NB4 (cell line): Measurements from ENCODE around the gene ABHD14A.
"Not testable (repeated sequence)": the region's sequence is repeated elsewhere in the genome, so short reads cannot be mapped to it uniquely, and the experiment has no call there.

Experiments
- DNase-seq: peaks from one replicate; pipeline ENCODE4 v3.0.0; 2010; ENCODE audit warnings: low read depth
- H3K4me3 ChIP-seq: one replicate; pipeline ENCODE4 v1.5.1; 2011; ENCODE audit warnings: mild to moderate bottlenecking, low read depth, low read length, moderate library complexity
- MYC ChIP-seq: IDR thresholded peaks from 2 replicates; pipeline ENCODE4 v1.6.1; 2011; ENCODE audit warnings: low read depth, low read length
- POLR2A ChIP-seq: IDR thresholded peaks from 2 replicates; pipeline ENCODE4 v1.6.1; 2011; ENCODE audit warnings: mild to moderate bottlenecking; ENCODE audit not compliant: insufficient read length; ENCODE audit errors: extremely low read depth
- TF ChIP-seq, protein P1 (sequence below): IDR thresholded peaks from 2 replicates; pipeline ENCODE4 v1.6.1; 2011; ENCODE audit warnings: low read depth, low read length
- TF ChIP-seq, protein P2 (sequence below): IDR thresholded peaks from one replicate; pipeline ENCODE4 v1.5.1; 2012; ENCODE audit warnings: low read depth, low read length

The ABHD14A gene

DNA sequence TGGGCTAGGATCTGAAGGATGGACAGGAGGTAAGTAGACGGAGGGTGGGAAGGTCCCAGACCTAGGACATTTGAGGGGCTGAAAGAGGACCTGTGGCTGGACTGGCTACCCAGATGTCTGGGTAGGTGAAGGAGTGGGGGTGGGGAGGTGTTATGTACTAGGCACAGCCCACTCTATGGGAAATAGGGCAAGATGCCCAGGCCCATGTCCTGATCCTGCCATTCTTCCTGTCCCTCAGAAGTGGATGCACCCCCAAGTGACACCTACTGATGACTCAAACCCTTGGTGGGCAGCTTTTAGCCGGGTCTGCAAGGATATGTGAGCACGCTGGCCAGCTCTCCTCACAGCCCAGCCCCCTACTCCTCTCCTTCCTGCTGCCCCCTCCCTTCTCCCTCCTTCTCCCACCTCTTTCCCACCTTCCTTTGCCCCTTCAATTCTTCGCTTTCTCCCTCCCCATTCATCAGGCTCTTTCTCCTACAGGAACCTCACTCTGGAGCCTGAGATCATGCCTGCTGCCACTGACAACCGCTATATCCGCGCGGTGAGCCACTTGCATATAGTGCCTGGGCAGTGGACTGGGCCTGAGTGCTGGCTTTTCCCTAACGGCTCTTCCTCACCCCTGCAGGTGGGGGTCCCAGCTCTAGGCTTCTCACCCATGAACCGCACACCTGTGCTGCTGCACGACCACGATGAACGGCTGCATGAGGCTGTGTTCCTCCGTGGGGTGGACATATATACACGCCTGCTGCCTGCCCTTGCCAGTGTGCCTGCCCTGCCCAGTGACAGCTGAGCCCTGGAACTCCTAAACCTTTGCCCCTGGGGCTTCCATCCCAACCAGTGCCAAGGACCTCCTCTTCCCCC lies 13.7 kb downstream of the ABHD14A start:
- no peak overlapping the region for H3K4me3 ChIP-seq
- TF ChIP-seq, protein P1, sequence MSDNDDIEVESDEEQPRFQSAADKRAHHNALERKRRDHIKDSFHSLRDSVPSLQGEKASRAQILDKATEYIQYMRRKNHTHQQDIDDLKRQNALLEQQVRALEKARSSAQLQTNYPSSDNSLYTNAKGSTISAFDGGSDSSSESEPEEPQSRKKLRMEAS: no peak
- no peak for TF ChIP-seq POLR2A
- TF ChIP-seq MYC: no peak
- TF ChIP-seq, protein P2, sequence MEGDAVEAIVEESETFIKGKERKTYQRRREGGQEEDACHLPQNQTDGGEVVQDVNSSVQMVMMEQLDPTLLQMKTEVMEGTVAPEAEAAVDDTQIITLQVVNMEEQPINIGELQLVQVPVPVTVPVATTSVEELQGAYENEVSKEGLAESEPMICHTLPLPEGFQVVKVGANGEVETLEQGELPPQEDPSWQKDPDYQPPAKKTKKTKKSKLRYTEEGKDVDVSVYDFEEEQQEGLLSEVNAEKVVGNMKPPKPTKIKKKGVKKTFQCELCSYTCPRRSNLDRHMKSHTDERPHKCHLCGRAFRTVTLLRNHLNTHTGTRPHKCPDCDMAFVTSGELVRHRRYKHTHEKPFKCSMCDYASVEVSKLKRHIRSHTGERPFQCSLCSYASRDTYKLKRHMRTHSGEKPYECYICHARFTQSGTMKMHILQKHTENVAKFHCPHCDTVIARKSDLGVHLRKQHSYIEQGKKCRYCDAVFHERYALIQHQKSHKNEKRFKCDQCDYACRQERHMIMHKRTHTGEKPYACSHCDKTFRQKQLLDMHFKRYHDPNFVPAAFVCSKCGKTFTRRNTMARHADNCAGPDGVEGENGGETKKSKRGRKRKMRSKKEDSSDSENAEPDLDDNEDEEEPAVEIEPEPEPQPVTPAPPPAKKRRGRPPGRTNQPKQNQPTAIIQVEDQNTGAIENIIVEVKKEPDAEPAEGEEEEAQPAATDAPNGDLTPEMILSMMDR: no peak
- no peak for DNase-seq

DNA sequence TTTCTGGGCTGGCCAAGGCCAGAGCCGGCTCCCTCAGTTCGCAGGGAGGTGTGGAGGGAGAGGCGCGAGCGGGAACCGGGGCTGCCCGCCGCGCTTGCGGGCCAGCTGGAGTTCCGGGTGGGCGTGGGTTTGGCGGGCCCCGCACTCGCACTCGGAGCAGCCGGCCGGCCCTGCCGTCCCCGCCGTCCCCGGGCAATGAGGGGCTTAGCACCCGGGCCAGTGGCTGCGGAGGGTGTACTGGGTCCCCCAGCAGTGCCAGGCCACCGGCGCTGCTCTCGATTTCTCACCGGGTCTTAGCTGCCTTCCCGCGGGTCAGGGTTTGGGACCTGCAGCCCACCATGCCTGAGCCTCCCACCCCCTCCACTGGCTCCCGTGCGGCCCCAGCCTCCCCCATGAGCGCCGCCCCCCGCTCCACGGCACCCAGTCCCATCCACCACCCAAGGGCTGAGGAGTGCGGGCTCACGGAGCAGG lies 15.7 kb downstream of the ABHD14A start:
- not testable (repeated sequence) for H3K4me3 ChIP-seq, DNase-seq

GRCh38 chr3:51992017-51992682 lies 17.3 kb downstream of the ABHD14A start:
- TF ChIP-seq, protein P1: no peak
- TF ChIP-seq, protein P2: no peak
- TF ChIP-seq POLR2A: no peak
- no peak for TF ChIP-seq MYC
- peak; percentile 47 for DNase-seq
- no peak overlapping the region for H3K4me3 ChIP-seq

DNA sequence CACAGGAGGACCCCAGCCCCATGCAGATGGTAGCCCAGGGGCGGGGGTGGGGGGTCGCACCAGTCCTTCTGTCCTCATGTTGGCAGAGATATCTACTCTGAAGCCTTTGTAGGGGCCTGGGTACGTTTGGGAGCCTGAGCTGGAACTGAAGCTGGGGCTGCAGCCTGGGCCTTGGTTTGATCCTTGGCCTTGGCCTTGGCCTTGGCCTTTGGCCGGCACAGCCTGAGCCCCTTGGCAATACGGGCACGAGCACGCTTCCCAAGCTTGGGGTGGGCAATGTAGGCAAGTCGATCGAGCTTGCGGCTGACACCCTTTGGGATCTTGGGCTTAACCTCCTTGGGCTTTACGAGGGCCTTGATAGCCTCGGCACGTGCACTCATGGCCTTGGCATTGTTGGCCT lies 18.8 kb downstream of the ABHD14A start:
- H3K4me3 ChIP-seq: peak overlapping the region; percentile 98

GRCh38 chr3:51994530-51994929 lies 19.7 kb downstream of the ABHD14A start:
- no peak for DNase-seq
- TF ChIP-seq, protein P1: no peak
- TF ChIP-seq, protein P2: no peak
- H3K4me3 ChIP-seq: peak overlapping the region; percentile 98

More for the DNA sequence above, 18.8 kb downstream of the ABHD14A start:
- not testable (repeated sequence) for DNase-seq

- peak within 1 kb of the TSS; percentile 98 for H3K4me3 ChIP-seq
- DNase-seq: peak; percentile 96
- TF ChIP-seq, protein P2: no peak
- TF ChIP-seq MYC: peak; percentile 96
- peak; percentile 95 for TF ChIP-seq POLR2A
- TF ChIP-seq, protein P1: peak; percentile 82
Measured at GRCh38 chr3:51995346-51996163, 20.7 kb downstream of the ABHD14A start, which contains the start of gene RPL29. RPL29 (minus strand) TSS chr3:51995895; CDS start chr3:51995461, 434 bp downstream.
